Central memory CD4-positive, alpha-beta T cell (primary cell): ENCODE results near the gene GAL3ST2.
"Not testable (repeated sequence)": the region's sequence is repeated elsewhere in the genome, so short reads cannot be mapped to it uniquely, and the experiment has no call there.

Experiments used
- DNase-seq: peaks from one replicate; pipeline ENCODE4 v3.0.0; 2022
- total RNA-seq, 3 experiments: gene quantifications; one replicate each; lab custom pipeline; 2026; lab: John Stamatoyannopoulos, UW

GAL3ST2 gene
- total RNA-seq = 0.04 to 0.58 (median 0.05) reads per million in 3 experiments

GRCh38 chr2:241776336-241777169 lies at the start of gene GAL3ST2:
Gene GAL3ST2 (plus strand): TSS chr2:241776822. CDS start chr2:241776956, 134 bp downstream.
- DNase-seq = no peak

- DNase-seq = no peak
Measured at GRCh38 chr2:241728000-241728399, 48.6 kb upstream of the GAL3ST2 start.

GRCh38 chr2:241728627-241729026 lies 48.0 kb upstream of the GAL3ST2 start:
- no peak for DNase-seq

- no peak for DNase-seq
Measured at GRCh38 chr2:241729868-241730267, 46.8 kb upstream of the GAL3ST2 start.

GRCh38 chr2:241730671-241731293 lies 45.8 kb upstream of the GAL3ST2 start:
- DNase-seq = no peak

- peak; percentile 41 for DNase-seq
Measured at GRCh38 chr2:241732513-241733186, 44.0 kb upstream of the GAL3ST2 start.

- DNase-seq = no peak
Measured at GRCh38 chr2:241733391-241734207, 43.0 kb upstream of the GAL3ST2 start.

GRCh38 chr2:241734208-241734466 lies 42.5 kb upstream of the GAL3ST2 start:
- no peak for DNase-seq

- DNase-seq = peak; percentile 88
Measured at GRCh38 chr2:241734467-241735208, 42.0 kb upstream of the GAL3ST2 start, which contains the start of gene D2HGDH. Gene D2HGDH (plus strand): TSS chr2:241734630. CDS start chr2:241735225, 595 bp downstream.

- no peak for DNase-seq
Measured at GRCh38 chr2:241736111-241736510, 40.5 kb upstream of the GAL3ST2 start.

GRCh38 chr2:241738040-241738686 lies 38.5 kb upstream of the GAL3ST2 start:
- DNase-seq = no peak

- DNase-seq = no peak
Measured at GRCh38 chr2:241739177-241739576, 37.4 kb upstream of the GAL3ST2 start.

- no peak for DNase-seq
Measured at GRCh38 chr2:241739651-241740050, 37.0 kb upstream of the GAL3ST2 start.

- peak; percentile 49 for DNase-seq
Measured at GRCh38 chr2:241741016-241741415, 35.6 kb upstream of the GAL3ST2 start.

- DNase-seq = no peak
Measured at GRCh38 chr2:241742320-241742939, 34.2 kb upstream of the GAL3ST2 start.

GRCh38 chr2:241743008-241743407 lies 33.6 kb upstream of the GAL3ST2 start:
- DNase-seq = not testable (repeated sequence)

GRCh38 chr2:241743620-241744019 lies 33.0 kb upstream of the GAL3ST2 start:
- no peak for DNase-seq

- no peak for DNase-seq
Measured at GRCh38 chr2:241744028-241744754, 32.4 kb upstream of the GAL3ST2 start.

- DNase-seq = no peak
Measured at GRCh38 chr2:241745276-241745675, 31.3 kb upstream of the GAL3ST2 start.

GRCh38 chr2:241746084-241746483 lies 30.5 kb upstream of the GAL3ST2 start:
- DNase-seq = no peak
